HCT116 (cell line): ENCODE results near the gene SLC6A6. TPM values are rescaled to one million over a fixed set of nuclear protein-coding genes. Genes with fewer than 3 reads are reported as not detected.

Source experiments
- ATAC-seq: fragments of 200-7000 bp; cut with Tn5 transposase; 2 replicates; pipeline ENCODE4 v1.9.1; 2020; ENCODE audit warnings: mild to moderate bottlenecking, moderate library complexity
- BruUV-seq: library from RNA; stranded (reverse); fragments of 400-500 nt; replicated peaks from 2 replicates; lab custom pipeline; 2021; lab: Mats Ljungman, UMichigan
- CTCF ChIA-PET: fragments of 300-600 bp; sonication (Branson Sonifier 250); formaldehyde crosslinking; loops from one replicate; lab custom pipeline; 2021; ENCODE audit warnings: antibody characterized with exemption; lab: Charles Lee
- POLR2A ChIA-PET: fragments of 300-600, 350-600 bp; sonication (Branson Sonifier 250); formaldehyde crosslinking; loops from one replicate; lab custom pipeline; 2021; ENCODE audit warnings: antibody characterized with exemption; lab: Charles Lee
- RAD21 ChIA-PET, 2 experiments: fragments of 300-600 bp; sonication (Branson Sonifier 250); formaldehyde crosslinking; loops; one replicate each; lab custom pipeline; 2023; ENCODE audit warnings: low total read pairs in 2 of 2; ENCODE audit not compliant: uncharacterized antibody in 2 of 2, unreplicated experiment in 2 of 2, low non-redundant PET in 1 of 2; lab: Charles Lee
- DNase-seq: peaks from one replicate; pipeline ENCODE4 v3.0.0-alpha.2; 2010; ENCODE audit warnings: low read depth, low spot score
- H2AFZ ChIP-seq: fragments of 200-600 bp; shearing (Covaris generic), sonication (generic); 2 replicates; pipeline ENCODE4 v1.6.1; 2017; ENCODE audit warnings: low read depth, mixed run types, mixed read lengths, antibody characterized with exemption, low read length; ENCODE audit not compliant: poor library complexity, severe bottlenecking
- H3K27ac ChIP-seq: 2 replicates; pipeline ENCODE4 v1.5.1; 2012; ENCODE audit warnings: low read depth, low read length
- H3K27me3 ChIP-seq: fragments of 200-600 bp; sonication (generic); 2 replicates; pipeline ENCODE4 v1.6.1; 2016; ENCODE audit warnings: mixed run types, low read length, mixed read lengths; ENCODE audit not compliant: insufficient read depth
- H3K36me3 ChIP-seq, 2 experiments: fragments of 200-500 bp in 1 of 2; fragments of 200-600 bp in 1 of 2; sonication (Bioruptor generic) in 1 of 2; sonication (generic) in 1 of 2; 2 replicates each; pipeline versions ENCODE4 v1.5.1 to v1.6.1; 2014 to 2016; ENCODE audit warnings: low read length in 2 of 2, inconsistent platforms in 1 of 2, mixed read lengths in 1 of 2, mixed run types in 1 of 2; ENCODE audit not compliant: insufficient read depth in 2 of 2, control insufficient read depth in 1 of 2
- H3K4me1 ChIP-seq, 2 experiments: fragments of 200-600 bp in 1 of 2; sonication (generic) in 1 of 2; 2 replicates each; pipeline versions ENCODE4 v1.5.1 to v1.6.1; 2012 to 2017; ENCODE audit warnings: low read length in 2 of 2, inconsistent platforms in 1 of 2, mild to moderate bottlenecking in 1 of 2, mixed read lengths in 1 of 2, mixed run types in 1 of 2, moderate library complexity in 1 of 2; ENCODE audit not compliant: insufficient read depth in 2 of 2, control insufficient read depth in 1 of 2
- H3K4me2 ChIP-seq: fragments of 200-600 bp; sonication (generic); 2 replicates; pipeline ENCODE4 v1.6.1; 2017; ENCODE audit warnings: mixed run types, low read length, mixed read lengths
- H3K4me3 ChIP-seq, 2 experiments: fragments of 200-600 bp in 1 of 2; sonication (generic) in 1 of 2; replicated peaks in 1 of 2; 2 replicates each; pipeline ENCODE4 v1.5.1; 2011 to 2016; ENCODE audit warnings: low read length in 2 of 2, control low read depth in 1 of 2, low read depth in 1 of 2, mild to moderate bottlenecking in 1 of 2, mixed read lengths in 1 of 2, mixed run types in 1 of 2
- H3K79me2 ChIP-seq: fragments of 200-600 bp; sonication (generic); 2 replicates; pipeline ENCODE4 v1.6.1; 2017; ENCODE audit warnings: mild to moderate bottlenecking, mixed run types, low read length, moderate library complexity, mixed read lengths; ENCODE audit not compliant: insufficient read depth
- H3K9ac ChIP-seq: fragments of 200-600 bp; sonication (generic); 2 replicates; pipeline ENCODE4 v1.6.1; 2016; ENCODE audit warnings: low read length, mixed read lengths
- H3K9me2 ChIP-seq: fragments of 200-600 bp; sonication (generic), shearing (Covaris generic); 2 replicates; pipeline ENCODE4 v1.6.1; 2017; ENCODE audit warnings: mixed run types, mild to moderate bottlenecking, moderate library complexity; ENCODE audit not compliant: insufficient read depth
- H3K9me3 ChIP-seq, 2 experiments: fragments of 200-500 bp in 1 of 2; fragments of 200-600 bp in 1 of 2; sonication (Bioruptor generic) in 1 of 2; sonication (generic) in 1 of 2; 2 replicates each; pipeline ENCODE4 v1.6.1; 2014 to 2017; ENCODE audit warnings: low read length in 2 of 2, mixed read lengths in 2 of 2, inconsistent platforms in 1 of 2, low read depth in 1 of 2, mild to moderate bottlenecking in 1 of 2, mixed run types in 1 of 2, moderate library complexity in 1 of 2; ENCODE audit not compliant: control insufficient read depth in 1 of 2, insufficient read depth in 1 of 2
- H4K20me1 ChIP-seq: fragments of 200-600 bp; sonication (generic), shearing (Covaris generic); 2 replicates; pipeline ENCODE4 v1.6.1; 2017; ENCODE audit warnings: mixed run types, mild to moderate bottlenecking, moderate library complexity; ENCODE audit not compliant: insufficient read depth
- ELF1 ChIP-seq: IDR thresholded peaks from 2 replicates; pipeline ENCODE4 v1.6.1; 2012; ENCODE audit warnings: low read depth, borderline replicate concordance
- MAX ChIP-seq: IDR thresholded peaks from 2 replicates; pipeline ENCODE4 v1.6.1; 2012
- POLR2A ChIP-seq: IDR thresholded peaks from 2 replicates; pipeline ENCODE4 v1.7.0; 2011; ENCODE audit warnings: borderline replicate concordance; ENCODE audit not compliant: insufficient read depth, insufficient read length; ENCODE audit errors: extremely low read depth
- SIN3A ChIP-seq: IDR thresholded peaks from 2 replicates; pipeline ENCODE4 v1.6.1; 2012; ENCODE audit warnings: low read depth
- SP1 ChIP-seq: IDR thresholded peaks from 2 replicates; pipeline ENCODE4 v1.6.1; 2012; ENCODE audit warnings: low read depth
- TCF7L2 ChIP-seq: IDR thresholded peaks from 2 replicates; pipeline ENCODE4 v1.7.0; 2011; ENCODE audit warnings: borderline replicate concordance, inconsistent platforms; ENCODE audit not compliant: insufficient read depth, insufficient read length; ENCODE audit errors: extremely low read depth
- YY1 ChIP-seq: IDR thresholded peaks from 2 replicates; pipeline ENCODE4 v1.6.1; 2011; ENCODE audit warnings: low read length, low read depth, moderate library complexity, mild to moderate bottlenecking; ENCODE audit not compliant: insufficient replicate concordance; ENCODE audit errors: extremely low read depth
- ZFX ChIP-seq: fragments of 450-650 bp; IDR thresholded peaks from 2 replicates; pipeline ENCODE4 v1.6.1; 2017
- intact Hi-C: fragments of 100-400 bp; cut with micrococcal nuclease; formaldehyde crosslinking; loops from 2 replicates; pipeline ENCODE4 v1.10.0; 2022
- total RNA-seq: library from RNA; stranded (reverse); gene quantifications from one replicate; pipeline ENCODE4 v1.2.1, GENCODE V29; 2021; ENCODE audit not compliant: unreplicated experiment
- TF ChIP-seq, protein P1 (sequence below): IDR thresholded peaks from 2 replicates; pipeline ENCODE4 v1.6.1; 2012; ENCODE audit warnings: low read depth

Gene SLC6A6
- total RNA-seq, 1 experiment from 2014 or later = 36.3 TPM

DNA sequence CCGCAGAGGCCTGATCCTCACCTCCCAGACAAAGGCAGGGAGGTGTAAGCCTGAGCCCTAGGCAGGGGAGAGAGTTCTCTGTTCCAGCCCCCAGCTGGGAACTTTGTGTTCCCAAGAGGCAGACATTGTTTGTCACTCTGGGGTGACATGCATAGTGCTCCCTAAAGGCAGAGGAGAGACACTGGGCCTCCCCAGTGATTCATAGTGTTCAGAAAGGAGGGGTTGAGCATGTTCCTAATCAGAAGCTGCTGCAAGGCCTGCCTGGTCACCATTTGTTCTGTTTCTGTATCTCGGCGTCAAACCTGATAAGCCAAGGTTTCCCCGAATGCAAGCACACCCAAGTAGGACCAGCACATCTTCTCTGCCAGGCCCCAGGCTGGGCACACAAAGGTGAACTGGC is 24.0 kb upstream of the SLC6A6 start:
- no peak overlapping the region for H3K9ac ChIP-seq
- ChIA-PET CTCF (no interaction called here), RAD21 (interaction anchor here in 1 of 2 experiments (0.6 kb wide), 1 partner anchor 14 kb away, joined by 3 read pairs; no protein-coding TSS in a partner anchor), POLR2A (no interaction called here)
- H3K27ac ChIP-seq = no peak overlapping the region
- H4K20me1 ChIP-seq = no peaks in the 10 kb centered on the region
- H3K4me3 ChIP-seq = no peak overlapping the region
- no peak for TF ChIP-seq SP1
- no peak for TF ChIP-seq MAX
- no peak for TF ChIP-seq POLR2A
- H3K36me3 ChIP-seq = no peaks in the 10 kb centered on the region
- H3K27me3 ChIP-seq = no peaks in the 10 kb centered on the region
- H3K79me2 ChIP-seq = no peaks in the 10 kb centered on the region
- H3K4me1 ChIP-seq = peaks cover 0 to 6% of the 10 kb centered on the region in 2 experiments; a peak in 3 of 4 replicates
- DNase-seq (no peak), ATAC-seq (no peak)
- H3K9me2 ChIP-seq = no peaks in the 10 kb centered on the region
- no peak overlapping the region for H3K4me2 ChIP-seq
- intact Hi-C loops = no loop called here
- BruUV-seq = no TSS peak
- no peaks in the 10 kb centered on the region for H3K9me3 ChIP-seq
- H2AFZ ChIP-seq = no peak overlapping the region

- Histone ChIP-seq H4K20me1 (no peaks in the 10 kb centered on the region), H3K9ac (no peak overlapping the region), H2AFZ (no peak overlapping the region), H3K4me2 (no peak overlapping the region), H3K9me3 (no peaks in the 10 kb centered on the region), H3K27ac (no peak overlapping the region), H3K79me2 (no peaks in the 10 kb centered on the region), H3K4me3 (no peak overlapping the region), H3K9me2 (no peaks in the 10 kb centered on the region), H3K27me3 (no peaks in the 10 kb centered on the region), H3K36me3 (no peaks in the 10 kb centered on the region), H3K4me1 (peaks cover 0 to 16% of the 10 kb centered on the region in 2 experiments; a peak in 3 of 4 replicates)
- no TSS peak for BruUV-seq
- TF ChIP-seq ZFX (no peak), ELF1 (no peak), SIN3A (no peak), YY1 (no peak), POLR2A (no peak), TCF7L2 (no peak)
- TF ChIP-seq, protein P1, sequence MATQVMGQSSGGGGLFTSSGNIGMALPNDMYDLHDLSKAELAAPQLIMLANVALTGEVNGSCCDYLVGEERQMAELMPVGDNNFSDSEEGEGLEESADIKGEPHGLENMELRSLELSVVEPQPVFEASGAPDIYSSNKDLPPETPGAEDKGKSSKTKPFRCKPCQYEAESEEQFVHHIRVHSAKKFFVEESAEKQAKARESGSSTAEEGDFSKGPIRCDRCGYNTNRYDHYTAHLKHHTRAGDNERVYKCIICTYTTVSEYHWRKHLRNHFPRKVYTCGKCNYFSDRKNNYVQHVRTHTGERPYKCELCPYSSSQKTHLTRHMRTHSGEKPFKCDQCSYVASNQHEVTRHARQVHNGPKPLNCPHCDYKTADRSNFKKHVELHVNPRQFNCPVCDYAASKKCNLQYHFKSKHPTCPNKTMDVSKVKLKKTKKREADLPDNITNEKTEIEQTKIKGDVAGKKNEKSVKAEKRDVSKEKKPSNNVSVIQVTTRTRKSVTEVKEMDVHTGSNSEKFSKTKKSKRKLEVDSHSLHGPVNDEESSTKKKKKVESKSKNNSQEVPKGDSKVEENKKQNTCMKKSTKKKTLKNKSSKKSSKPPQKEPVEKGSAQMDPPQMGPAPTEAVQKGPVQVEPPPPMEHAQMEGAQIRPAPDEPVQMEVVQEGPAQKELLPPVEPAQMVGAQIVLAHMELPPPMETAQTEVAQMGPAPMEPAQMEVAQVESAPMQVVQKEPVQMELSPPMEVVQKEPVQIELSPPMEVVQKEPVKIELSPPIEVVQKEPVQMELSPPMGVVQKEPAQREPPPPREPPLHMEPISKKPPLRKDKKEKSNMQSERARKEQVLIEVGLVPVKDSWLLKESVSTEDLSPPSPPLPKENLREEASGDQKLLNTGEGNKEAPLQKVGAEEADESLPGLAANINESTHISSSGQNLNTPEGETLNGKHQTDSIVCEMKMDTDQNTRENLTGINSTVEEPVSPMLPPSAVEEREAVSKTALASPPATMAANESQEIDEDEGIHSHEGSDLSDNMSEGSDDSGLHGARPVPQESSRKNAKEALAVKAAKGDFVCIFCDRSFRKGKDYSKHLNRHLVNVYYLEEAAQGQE = no peak
- ATAC-seq (no peak), DNase-seq (no peak)
- POLR2A ChIA-PET = no interaction called here
- RAD21 ChIA-PET = no interaction called here
- intact Hi-C loops = no loop called here
- CTCF ChIA-PET = no interaction called here
Observed at GRCh38 chr3:14379843-14380242, 22.6 kb upstream of the SLC6A6 start.
